Liver (tissue), 9 donors: Measurements from ENCODE around the gene TMEM109. TPM values are rescaled to one million over a fixed set of nuclear protein-coding genes. Genes with fewer than 3 reads are reported as not detected.

Source experiments
- DNase-seq: peaks from one replicate; pipeline ENCODE4 v3.0.0-alpha.2; 2017; ENCODE audit warnings: low spot score
- H3K27ac ChIP-seq, 2 donors: one replicate each; pipeline ENCODE4 v1.7.0; 2013; ENCODE audit warnings: inconsistent platforms in 2 of 2, low read length in 2 of 2, control low read depth in 1 of 2, low read depth in 1 of 2, mild to moderate bottlenecking in 1 of 2
- H3K27me3 ChIP-seq, 4 donors: one replicate each; pipeline versions ENCODE4 v1.6.1 to v1.7.0; 2013; ENCODE audit warnings: low read length in 3 of 4, inconsistent platforms in 1 of 4, mild to moderate bottlenecking in 1 of 4, moderate library complexity in 1 of 4; ENCODE audit not compliant: control insufficient read depth in 4 of 4, insufficient read depth in 4 of 4
- H3K36me3 ChIP-seq, 4 donors: one replicate each; pipeline versions ENCODE4 v1.6.1 to v1.7.0; 2013; ENCODE audit warnings: low read length in 3 of 4, mild to moderate bottlenecking in 3 of 4, low read depth in 1 of 4, moderate library complexity in 1 of 4; ENCODE audit not compliant: control insufficient read depth in 4 of 4, insufficient read depth in 3 of 4
- H3K4me1 ChIP-seq, 4 donors: one replicate each; pipeline versions ENCODE4 v1.6.1 to v1.7.0; 2013; ENCODE audit warnings: low read length in 3 of 4, mild to moderate bottlenecking in 3 of 4, moderate library complexity in 1 of 4; ENCODE audit not compliant: control insufficient read depth in 4 of 4, insufficient read depth in 4 of 4
- H3K4me3 ChIP-seq, 3 donors: one replicate each; pipeline versions ENCODE4 v1.6.1 to v1.7.0; 2013; ENCODE audit warnings: low read length in 3 of 3, control low read depth in 1 of 3, low read depth in 1 of 3, mild to moderate bottlenecking in 1 of 3
- H3K9ac ChIP-seq, 2 donors: one replicate each; pipeline ENCODE4 v1.7.0; 2013; ENCODE audit warnings: low read length in 2 of 2, mild to moderate bottlenecking in 2 of 2, moderate library complexity in 2 of 2, control low read depth in 1 of 2, low read depth in 1 of 2
- H3K9me3 ChIP-seq, 4 donors: one replicate each; pipeline versions ENCODE4 v1.6.1 to v1.7.0; 2013; ENCODE audit warnings: low read length in 3 of 4; ENCODE audit not compliant: control insufficient read depth in 4 of 4
- ATF3 ChIP-seq: IDR thresholded peaks from 2 replicates; pipeline ENCODE4 v1.6.1; 2016; ENCODE audit warnings: antibody characterized with exemption
- CTCF ChIP-seq: fragments of 150-350 bp; IDR thresholded peaks from 2 replicates; pipeline ENCODE4 v1.5.1; 2017; ENCODE audit warnings: improper control_type of control experiment, low read depth, low read length; ENCODE audit not compliant: missing input control
- FOXA2 ChIP-seq: IDR thresholded peaks from 2 replicates; pipeline ENCODE4 v1.6.1; 2016; ENCODE audit warnings: antibody characterized with exemption
- GABPA ChIP-seq, 2 donors: IDR thresholded peaks in 1 of 2; conservative IDR thresholded peaks in 1 of 2; 2 replicates each; pipeline ENCODE4 v1.6.1; 2016; ENCODE audit warnings: antibody characterized with exemption in 2 of 2, mild to moderate bottlenecking in 1 of 2, moderate library complexity in 1 of 2
- HNF4A ChIP-seq, 2 donors: conservative IDR thresholded peaks; 2 replicates each; pipeline ENCODE4 v1.6.1; 2016; ENCODE audit warnings: antibody characterized with exemption in 2 of 2, mild to moderate bottlenecking in 2 of 2
- RAD21 ChIP-seq, 2 donors: IDR thresholded peaks; 2 replicates each; pipeline ENCODE4 v1.6.1; 2016; ENCODE audit warnings: antibody characterized with exemption in 2 of 2, mild to moderate bottlenecking in 2 of 2
- RXRA ChIP-seq, 2 donors: IDR thresholded peaks; 2 replicates each; pipeline ENCODE4 v1.6.1; 2017 to 2018; ENCODE audit warnings: antibody characterized with exemption in 2 of 2, mild to moderate bottlenecking in 1 of 2
- TAF1 ChIP-seq: conservative IDR thresholded peaks from 2 replicates; pipeline ENCODE4 v1.6.1; 2016; ENCODE audit warnings: antibody characterized with exemption, mild to moderate bottlenecking
- YY1 ChIP-seq: IDR thresholded peaks from 2 replicates; pipeline ENCODE4 v1.6.1; 2016; ENCODE audit warnings: antibody characterized with exemption, mild to moderate bottlenecking
- WGBS: extraction: QIAGEN DNeasy Blood & Tissue Kit; methylation state at CpG from one replicate; pipeline ENCODE4 v1.1.7; 2013; 5-methylcytosine and 5-hydroxymethylcytosine counted together
- polyA plus RNA-seq, 2 donors: library from polyadenylated mRNA; stranded (reverse) in 1 of 2; unstranded in 1 of 2; fragments of 200-250 nt in 1 of 2; fragments of >200 nt in 1 of 2; fragmentation: Nextera tagmentation in 1 of 2; extraction: Ambion mirVana in 1 of 2; gene quantifications; one replicate each; pipeline versions ENCODE4 v1.2.1 to v1.2.3, GENCODE V29; 2013 to 2015
- total RNA-seq, 2 donors: library from RNA; depleted of rRNA; stranded (reverse); fragments of >200 nt; gene quantifications; one replicate each; pipeline ENCODE4 v1.2.3, GENCODE V29; 2014
- donor health status: healthy.
- donor health status: healthy.
- donor health status: healthy.
- donor health status: healthy.
- donor health status: healthy.

Gene TMEM109
- total and polyA plus RNA-seq, 4 donors: 20.6 to 40.3 (median 30.6) TPM

- Histone ChIP-seq H3K9ac (peak overlapping the region; percentile 16 to 97), H3K9me3 (no peaks in the 10 kb centered on the region), H3K27me3 (no peaks in the 10 kb centered on the region), H3K27ac (peak overlapping the region in 1 of 2 donors; percentile 98), H3K4me1 (peaks cover 6 to 23% (median 14%) of the 10 kb centered on the region in 4 donors), H3K4me3 (peak overlapping the region; percentile 64 to 92 (median 77)), H3K36me3 (peaks cover 0 to under 1% (median under 1%) of the 10 kb centered on the region in 4 donors)
- no peak for DNase-seq
- WGBS: 9% methylated on average over 31 of the region's 31 CpGs
- TF ChIP-seq HNF4A (conservative IDR thresholded peaks at IDR 0.05): no peak
- TF ChIP-seq RAD21 (IDR thresholded peaks at IDR 0.05): no peak
- TF ChIP-seq CTCF: no peak
- no peak for TF ChIP-seq RXRA (IDR thresholded peaks at IDR 0.05)
- TF ChIP-seq YY1: no peak
- TF ChIP-seq ATF3: no peak
- TF ChIP-seq FOXA2: no peak
- no peak for TF ChIP-seq TAF1
These were observed 782 bp downstream of the TMEM109 start for GRCh38 chr11:60914633-60915247.

GRCh38 chr11:60915248-60915914 is 1.4 kb downstream of the TMEM109 start:
- WGBS: 45% methylated on average over 17 of the region's 17 CpGs
- H3K36me3 ChIP-seq: peaks cover 1 to 7% (median 6%) of the 10 kb centered on the region in 4 donors
- no peaks in the 10 kb centered on the region for H3K27me3 ChIP-seq
- peak overlapping the region in 2 of 3 donors; percentile 64 to 77 for H3K4me3 ChIP-seq
- H3K9me3 ChIP-seq: no peaks in the 10 kb centered on the region
- H3K9ac ChIP-seq: peak overlapping the region in 1 of 2 donors; percentile 30
- H3K4me1 ChIP-seq: peaks cover 6 to 23% (median 14%) of the 10 kb centered on the region in 4 donors
- TF ChIP-seq RAD21 (IDR thresholded peaks at IDR 0.05): peak; percentile 27 to 30
- no peak for TF ChIP-seq GABPA (IDR thresholded peaks at IDR 0.05 in 1 of 2, conservative IDR thresholded peaks at IDR 0.05 in 1 of 2)
- TF ChIP-seq TAF1: no peak
- no peak for DNase-seq
- H3K27ac ChIP-seq: no peak overlapping the region

GRCh38 chr11:60916669-60917206 is 2.8 kb downstream of the TMEM109 start:
- Histone ChIP-seq H3K27me3 (no peaks in the 10 kb centered on the region), H3K9me3 (no peaks in the 10 kb centered on the region), H3K9ac (no peak overlapping the region), H3K4me3 (no peak overlapping the region), H3K4me1 (peaks cover 6 to 23% (median 12%) of the 10 kb centered on the region in 4 donors), H3K36me3 (peaks cover 7 to 20% (median 16%) of the 10 kb centered on the region in 4 donors), H3K27ac (no peak overlapping the region)
- 86% methylated on average over 3 of the region's 3 CpGs for WGBS
- TF ChIP-seq YY1: no peak
- DNase-seq: no peak
